Endothelial cell (in vitro differentiated cells): ENCODE measurements around the gene ANKRD12. TPM values are rescaled to one million over a fixed set of nuclear protein-coding genes. Genes with fewer than 3 reads are reported as not detected.
"Not testable (repeated sequence)": the region's sequence is repeated elsewhere in the genome, so short reads cannot be mapped to it uniquely, and the experiment has no call there.

ENCODE experiments used
- DNase-seq: peaks from one replicate; pipeline ENCODE4 v3.0.0; 2021; ENCODE audit warnings: low spot score
- H3K27ac Mint-ChIP-seq: one replicate; pipeline ENCODE4 v1.8.0; 2021; ENCODE audit warnings: mixed read lengths, inconsistent platforms; ENCODE audit not compliant: unreplicated experiment
- H3K27me3 Mint-ChIP-seq: one replicate; pipeline ENCODE4 v1.8.0; 2021; ENCODE audit warnings: mild to moderate bottlenecking, moderate library complexity, mixed read lengths, inconsistent platforms; ENCODE audit not compliant: unreplicated experiment
- H3K36me3 Mint-ChIP-seq: one replicate; pipeline ENCODE4 v1.8.0; 2021; ENCODE audit warnings: mild to moderate bottlenecking, low read depth, mixed read lengths, inconsistent platforms; ENCODE audit not compliant: unreplicated experiment
- H3K4me1 Mint-ChIP-seq: one replicate; pipeline ENCODE4 v1.8.0; 2021; ENCODE audit warnings: mild to moderate bottlenecking, mixed read lengths, inconsistent platforms; ENCODE audit not compliant: unreplicated experiment
- H3K4me3 Mint-ChIP-seq: one replicate; pipeline ENCODE4 v1.8.0; 2021; ENCODE audit warnings: mild to moderate bottlenecking, mixed read lengths, inconsistent platforms; ENCODE audit not compliant: unreplicated experiment
- H3K9me3 Mint-ChIP-seq: one replicate; pipeline ENCODE4 v1.8.0; 2021; ENCODE audit warnings: mixed read lengths, inconsistent platforms; ENCODE audit not compliant: unreplicated experiment
- CTCF ChIP-seq: fragments of 200-600 bp; sonication (generic); IDR thresholded peaks from one replicate; pipeline ENCODE4 v1.5.0; 2021; ENCODE audit warnings: antibody characterized with exemption; ENCODE audit not compliant: unreplicated experiment
- total RNA-seq: library from RNA; stranded (reverse); fragmentation: NEBNext Ultra II Directional; extraction: Animal tissue kit (Norgen Biotek cat#: 25700); gene quantifications from one replicate; pipeline ENCODE4 v1.2.1, GENCODE V29; 2021; ENCODE audit not compliant: unreplicated experiment

ANKRD12 gene
- total RNA-seq, 1 donor from 2014 or later: 32.9 TPM

- Mint-ChIP-seq H3K4me3 (no peak overlapping the region), H3K4me1 (peaks cover 10% of the 10 kb centered on the region), H3K27ac (no peak overlapping the region), H3K27me3 (no peaks in the 10 kb centered on the region), H3K36me3 (no peaks in the 10 kb centered on the region), H3K9me3 (no peaks in the 10 kb centered on the region)
- DNase-seq: no peak
- TF ChIP-seq CTCF: no peak
Observed at GRCh38 chr18:9091066-9091476, 45.5 kb upstream of the ANKRD12 start.

GRCh38 chr18:9092665-9093064 is 43.9 kb upstream of the ANKRD12 start:
- no peak overlapping the region for H3K27ac Mint-ChIP-seq
- H3K4me3 Mint-ChIP-seq: no peak overlapping the region
- no peak for TF ChIP-seq CTCF
- DNase-seq: no peak
- H3K36me3 Mint-ChIP-seq: no peaks in the 10 kb centered on the region
- peaks cover 15% of the 10 kb centered on the region for H3K4me1 Mint-ChIP-seq
- H3K27me3 Mint-ChIP-seq: no peaks in the 10 kb centered on the region
- no peaks in the 10 kb centered on the region for H3K9me3 Mint-ChIP-seq

GRCh38 chr18:9093109-9093508 is 43.5 kb upstream of the ANKRD12 start:
- H3K4me3 Mint-ChIP-seq, H3K27me3 Mint-ChIP-seq, H3K9me3 Mint-ChIP-seq: not testable (repeated sequence)

GRCh38 chr18:9094307-9095226 is 42.0 kb upstream of the ANKRD12 start:
- no peaks in the 10 kb centered on the region for H3K9me3 Mint-ChIP-seq
- H3K27me3 Mint-ChIP-seq: no peaks in the 10 kb centered on the region
- H3K4me1 Mint-ChIP-seq: peaks cover 15% of the 10 kb centered on the region
- no peak for TF ChIP-seq CTCF
- no peak overlapping the region for H3K27ac Mint-ChIP-seq
- no peak overlapping the region for H3K4me3 Mint-ChIP-seq
- no peak for DNase-seq
- no peaks in the 10 kb centered on the region for H3K36me3 Mint-ChIP-seq

More at GRCh38 chr18:9093109-9093508, 43.5 kb upstream of the ANKRD12 start:
- not testable (repeated sequence) for H3K36me3 Mint-ChIP-seq, H3K27ac Mint-ChIP-seq, DNase-seq
- H3K4me1 Mint-ChIP-seq: peaks cover 15% of the 10 kb centered on the region

GRCh38 chr18:9095297-9096006 is 41.1 kb upstream of the ANKRD12 start:
- Mint-ChIP-seq H3K4me3 (no peak overlapping the region), H3K27ac (no peak overlapping the region), H3K9me3 (no peaks in the 10 kb centered on the region), H3K4me1 (peaks cover 15% of the 10 kb centered on the region), H3K27me3 (no peaks in the 10 kb centered on the region), H3K36me3 (no peaks in the 10 kb centered on the region)
- no peak for DNase-seq
- no peak for TF ChIP-seq CTCF
